ENCODE data around the gene TMPRSS15.

The TMPRSS15 gene

GRCh38 chr21:18228060-18228739, 175.4 kb downstream of the TMPRSS15 start:
- no peaks in the 10 kb centered on the region for H3K27me3 ChIP-seq (ENCODE audit: control insufficient read depth in 1 of 2, insufficient read depth in 1 of 2, low read length in 2 of 2)
- H3K27ac ChIP-seq (ENCODE audit: low read length, poor library complexity, severe bottlenecking), result no peak overlapping the region
- no peak overlapping the region for H3K18ac ChIP-seq (ENCODE audit: low read depth in 1 of 2, low read length in 2 of 2)
- H2BK12ac ChIP-seq (ENCODE audit: low read length in 2 of 2), result no peak overlapping the region
- H3K14ac ChIP-seq (ENCODE audit: low read length in 2 of 2), result no peak overlapping the region
- no peak overlapping the region for H3K9ac ChIP-seq (ENCODE audit: low read length)
- no peak overlapping the region for H3K4me3 ChIP-seq (ENCODE audit: insufficient read depth in 1 of 2, low read depth in 1 of 2, low read length in 2 of 2)
- H3K4ac ChIP-seq (ENCODE audit: low read depth in 1 of 2, low read length in 2 of 2), result no peak overlapping the region
- H2AK5ac ChIP-seq (ENCODE audit: low read length, severe bottlenecking), result no peak overlapping the region
- H4K8ac ChIP-seq (ENCODE audit: low read length), result no peak overlapping the region
- 76% methylated on average over 3 of the region's 5 CpGs for WGBS
- no peaks in the 10 kb centered on the region for H3K36me3 ChIP-seq (ENCODE audit: control insufficient read depth in 1 of 2, insufficient read depth in 2 of 2, low read depth in 1 of 2, low read length in 2 of 2)
- no peak overlapping the region for H3K23ac ChIP-seq (ENCODE audit: low read length in 2 of 2)
- H2AFZ ChIP-seq (ENCODE audit: low read depth, low read length), result no peak overlapping the region
- H3K9me3 ChIP-seq (ENCODE audit: control insufficient read depth, low read length), result no peaks in the 10 kb centered on the region
- H2BK120ac ChIP-seq (ENCODE audit: low read depth, low read length), result no peak overlapping the region
- H4K91ac ChIP-seq (ENCODE audit: low read length), result no peak overlapping the region
- H3K4me1 ChIP-seq (ENCODE audit: control insufficient read depth, insufficient read depth, low read depth, low read length), result no peaks in the 10 kb centered on the region
- no peak overlapping the region for H2BK15ac ChIP-seq (ENCODE audit: low read depth, poor library complexity, severe bottlenecking)
- H3K79me1 ChIP-seq (replicated peaks; ENCODE audit: low read length, poor library complexity, severe bottlenecking), result no peaks in the 10 kb centered on the region
- no peak for DNase-seq
- H3K4me2 ChIP-seq (ENCODE audit: low read length, poor library complexity, severe bottlenecking), result no peak overlapping the region
- no peak overlapping the region for H2BK5ac ChIP-seq (ENCODE audit: low read depth, low read length, poor library complexity, severe bottlenecking)

GRCh38 chr21:18222346-18222745, 181.2 kb downstream of the TMPRSS15 start:
- 50% methylated on average over 1 of the region's 1 CpG for WGBS
- Histone ChIP-seq H3K9me3 (ENCODE audit: control insufficient read depth, low read length) (peaks cover 28% of the 10 kb centered on the region), H3K9ac (ENCODE audit: low read length) (no peak overlapping the region), H2BK5ac (ENCODE audit: low read depth, low read length, poor library complexity, severe bottlenecking) (no peak overlapping the region), H3K4me1 (ENCODE audit: control insufficient read depth, insufficient read depth, low read depth, low read length) (no peaks in the 10 kb centered on the region), H4K8ac (ENCODE audit: low read length) (no peak overlapping the region), H3K36me3 (ENCODE audit: control insufficient read depth in 1 of 2, insufficient read depth in 2 of 2, low read depth in 1 of 2, low read length in 2 of 2) (no peaks in the 10 kb centered on the region), H3K4me3 (ENCODE audit: insufficient read depth in 1 of 2, low read depth in 1 of 2, low read length in 2 of 2) (no peak overlapping the region), H2BK15ac (ENCODE audit: low read depth, poor library complexity, severe bottlenecking) (no peak overlapping the region), H3K4me2 (ENCODE audit: low read length, poor library complexity, severe bottlenecking) (no peak overlapping the region), H2BK12ac (ENCODE audit: low read length in 2 of 2) (no peak overlapping the region), H3K4ac (ENCODE audit: low read depth in 1 of 2, low read length in 2 of 2) (no peak overlapping the region), H3K27ac (ENCODE audit: low read length, poor library complexity, severe bottlenecking) (no peak overlapping the region), H4K91ac (ENCODE audit: low read length) (no peak overlapping the region), H3K79me1 (replicated peaks; ENCODE audit: low read length, poor library complexity, severe bottlenecking) (no peaks in the 10 kb centered on the region), H2AFZ (ENCODE audit: low read depth, low read length) (no peak overlapping the region), H2AK5ac (ENCODE audit: low read length, severe bottlenecking) (no peak overlapping the region), H3K14ac (ENCODE audit: low read length in 2 of 2) (no peak overlapping the region), H2BK120ac (ENCODE audit: low read depth, low read length) (no peak overlapping the region), H3K27me3 (ENCODE audit: control insufficient read depth in 1 of 2, insufficient read depth in 1 of 2, low read length in 2 of 2) (no peaks in the 10 kb centered on the region), H3K23ac (ENCODE audit: low read length in 2 of 2) (no peak overlapping the region), H3K18ac (ENCODE audit: low read depth in 1 of 2, low read length in 2 of 2) (no peak overlapping the region)
- no peak for DNase-seq

DNA sequence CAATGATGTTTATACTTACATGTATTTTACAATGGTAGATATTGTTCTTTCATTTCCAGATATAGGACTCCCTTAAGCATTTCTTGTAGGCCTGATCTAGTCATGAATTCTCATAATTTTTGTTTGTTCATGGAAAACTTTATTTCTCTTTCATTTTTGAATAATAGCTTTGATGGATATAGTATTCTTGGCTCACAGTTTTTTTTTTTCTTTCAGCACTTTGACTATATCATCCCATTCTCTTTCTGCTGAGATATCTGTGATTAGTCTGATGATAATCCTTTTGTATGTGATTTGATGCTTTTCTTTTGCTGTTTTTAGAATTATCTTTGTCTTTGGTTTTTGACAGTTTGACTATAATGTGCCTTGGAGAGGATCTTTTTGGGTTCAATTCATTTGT, 183.1 kb downstream of the TMPRSS15 start:
- Histone ChIP-seq H3K79me1 (replicated peaks; ENCODE audit: low read length, poor library complexity, severe bottlenecking) (no peaks in the 10 kb centered on the region), H3K27me3 (ENCODE audit: control insufficient read depth in 1 of 2, insufficient read depth in 1 of 2, low read length in 2 of 2) (no peaks in the 10 kb centered on the region), H2BK12ac (ENCODE audit: low read length in 2 of 2) (no peak overlapping the region), H3K4me3 (ENCODE audit: insufficient read depth in 1 of 2, low read depth in 1 of 2, low read length in 2 of 2) (no peak overlapping the region), H3K9me3 (ENCODE audit: control insufficient read depth, low read length) (peaks cover 28% of the 10 kb centered on the region), H3K9ac (ENCODE audit: low read length) (no peak overlapping the region), H2BK5ac (ENCODE audit: low read depth, low read length, poor library complexity, severe bottlenecking) (no peak overlapping the region), H2AFZ (ENCODE audit: low read depth, low read length) (no peak overlapping the region), H3K36me3 (ENCODE audit: control insufficient read depth in 1 of 2, insufficient read depth in 2 of 2, low read depth in 1 of 2, low read length in 2 of 2) (no peaks in the 10 kb centered on the region), H3K14ac (ENCODE audit: low read length in 2 of 2) (no peak overlapping the region), H4K8ac (ENCODE audit: low read length) (no peak overlapping the region), H3K4ac (ENCODE audit: low read depth in 1 of 2, low read length in 2 of 2) (no peak overlapping the region), H3K18ac (ENCODE audit: low read depth in 1 of 2, low read length in 2 of 2) (no peak overlapping the region), H2BK15ac (ENCODE audit: low read depth, poor library complexity, severe bottlenecking) (no peak overlapping the region), H4K91ac (ENCODE audit: low read length) (no peak overlapping the region), H3K27ac (ENCODE audit: low read length, poor library complexity, severe bottlenecking) (no peak overlapping the region), H2AK5ac (ENCODE audit: low read length, severe bottlenecking) (no peak overlapping the region), H3K4me1 (ENCODE audit: control insufficient read depth, insufficient read depth, low read depth, low read length) (no peaks in the 10 kb centered on the region), H2BK120ac (ENCODE audit: low read depth, low read length) (no peak overlapping the region), H3K4me2 (ENCODE audit: low read length, poor library complexity, severe bottlenecking) (no peak overlapping the region), H3K23ac (ENCODE audit: low read length in 2 of 2) (no peak overlapping the region)
- DNase-seq, result no peak
